ENCODE measurements around the gene UGT1A1. TPM values are rescaled to one million over a fixed set of nuclear protein-coding genes. Genes with fewer than 3 reads are reported as not detected.

Gene UGT1A1
- total and polyA plus RNA-seq, 12 donors = not detected

- Histone ChIP-seq H3K36me3 (no peaks in the 10 kb centered on the region), H3K4me3 (no peak overlapping the region), H3K9me3 (no peaks in the 10 kb centered on the region), H3K27ac (no peak overlapping the region), H3K27me3 (peaks cover 0 to 31% (median 12%) of the 10 kb centered on the region in 7 donors), H3K4me1 (no peaks in the 10 kb centered on the region)
- intact Hi-C loops (cut with DNase I) = no loop called here
- no peak for DNase-seq
- TF ChIP-seq, protein P1, sequence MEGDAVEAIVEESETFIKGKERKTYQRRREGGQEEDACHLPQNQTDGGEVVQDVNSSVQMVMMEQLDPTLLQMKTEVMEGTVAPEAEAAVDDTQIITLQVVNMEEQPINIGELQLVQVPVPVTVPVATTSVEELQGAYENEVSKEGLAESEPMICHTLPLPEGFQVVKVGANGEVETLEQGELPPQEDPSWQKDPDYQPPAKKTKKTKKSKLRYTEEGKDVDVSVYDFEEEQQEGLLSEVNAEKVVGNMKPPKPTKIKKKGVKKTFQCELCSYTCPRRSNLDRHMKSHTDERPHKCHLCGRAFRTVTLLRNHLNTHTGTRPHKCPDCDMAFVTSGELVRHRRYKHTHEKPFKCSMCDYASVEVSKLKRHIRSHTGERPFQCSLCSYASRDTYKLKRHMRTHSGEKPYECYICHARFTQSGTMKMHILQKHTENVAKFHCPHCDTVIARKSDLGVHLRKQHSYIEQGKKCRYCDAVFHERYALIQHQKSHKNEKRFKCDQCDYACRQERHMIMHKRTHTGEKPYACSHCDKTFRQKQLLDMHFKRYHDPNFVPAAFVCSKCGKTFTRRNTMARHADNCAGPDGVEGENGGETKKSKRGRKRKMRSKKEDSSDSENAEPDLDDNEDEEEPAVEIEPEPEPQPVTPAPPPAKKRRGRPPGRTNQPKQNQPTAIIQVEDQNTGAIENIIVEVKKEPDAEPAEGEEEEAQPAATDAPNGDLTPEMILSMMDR (IDR thresholded peaks at IDR 0.05) = no peak
- ATAC-seq = no peak
- WGBS, 2 donors = 87 to 93% methylated on average over 9 of the region's 9 CpGs
Observed at GRCh38 chr2:233769260-233769659, 9.2 kb downstream of the UGT1A1 start.

DNA sequence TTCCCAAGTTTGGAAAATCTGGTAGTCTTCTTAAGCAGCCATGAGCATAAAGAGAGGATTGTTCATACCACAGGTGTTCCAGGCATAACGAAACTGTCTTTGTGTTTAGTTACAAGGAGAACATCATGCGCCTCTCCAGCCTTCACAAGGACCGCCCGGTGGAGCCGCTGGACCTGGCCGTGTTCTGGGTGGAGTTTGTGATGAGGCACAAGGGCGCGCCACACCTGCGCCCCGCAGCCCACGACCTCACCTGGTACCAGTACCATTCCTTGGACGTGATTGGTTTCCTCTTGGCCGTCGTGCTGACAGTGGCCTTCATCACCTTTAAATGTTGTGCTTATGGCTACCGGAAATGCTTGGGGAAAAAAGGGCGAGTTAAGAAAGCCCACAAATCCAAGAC is 12.1 kb downstream of the UGT1A1 start:
- TF ChIP-seq, protein P1 (IDR thresholded peaks at IDR 0.05) = no peak
- Histone ChIP-seq H3K27me3 (peaks cover 0 to 10% (median 0%) of the 10 kb centered on the region in 7 donors), H3K36me3 (no peaks in the 10 kb centered on the region), H3K27ac (no peak overlapping the region), H3K4me3 (no peak overlapping the region), H3K9me3 (peaks cover 0 to 9% (median 0%) of the 10 kb centered on the region in 11 donors), H3K4me1 (no peaks in the 10 kb centered on the region)
- WGBS, 2 donors = 83 to 86% methylated on average over 16 of the region's 16 CpGs
- ATAC-seq = no peak
- intact Hi-C loops (cut with DNase I) = no loop called here
- no peak for DNase-seq

GRCh38 chr2:233772583-233772982 is 12.5 kb downstream of the UGT1A1 start:
- TF ChIP-seq, protein P1 (IDR thresholded peaks at IDR 0.05) = no peak
- peaks cover 0 to 9% (median 0%) of the 10 kb centered on the region in 11 donors for H3K9me3 ChIP-seq
- H3K27me3 ChIP-seq = peaks cover 0 to 11% (median 0%) of the 10 kb centered on the region in 7 donors
- no peak for ATAC-seq
- no peak for DNase-seq
- no peak overlapping the region for H3K27ac ChIP-seq
- no peaks in the 10 kb centered on the region for H3K4me1 ChIP-seq
- intact Hi-C loops (cut with DNase I) = no loop called here
- H3K4me3 ChIP-seq = no peak overlapping the region
- 53 to 61% methylated on average over 5 of the region's 5 CpGs for WGBS, 2 donors
- H3K36me3 ChIP-seq = no peaks in the 10 kb centered on the region

DNA sequence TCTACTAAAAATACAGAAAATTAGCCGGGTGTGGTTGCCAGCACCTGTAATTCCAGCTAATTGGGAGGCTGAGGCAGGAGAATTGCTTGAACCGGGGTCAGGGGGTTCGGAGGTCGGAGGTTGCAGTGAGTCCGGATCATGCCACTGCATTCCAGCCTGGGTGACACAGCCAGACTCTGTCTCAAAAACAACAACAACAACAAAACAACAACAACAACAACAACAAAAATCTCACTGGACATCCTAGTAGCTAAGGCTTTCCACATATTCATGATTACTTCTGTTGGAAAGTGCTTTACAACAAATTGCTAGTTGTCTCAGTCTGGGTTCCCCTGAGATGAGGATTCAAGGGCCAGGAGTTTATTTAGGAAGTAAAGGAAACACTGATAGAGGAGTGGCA is 13.8 kb downstream of the UGT1A1 start:
- intact Hi-C loops (cut with DNase I) = no loop called here
- WGBS, 2 donors = 87 to 91% methylated on average over 5 of the region's 5 CpGs
- no peak for ATAC-seq

More for the DNA sequence above, 13.8 kb downstream of the UGT1A1 start:
- H3K4me3 ChIP-seq = no peak overlapping the region
- TF ChIP-seq, protein P1 (IDR thresholded peaks at IDR 0.05) = no peak
- no peaks in the 10 kb centered on the region for H3K4me1 ChIP-seq
- DNase-seq = no peak
- H3K27me3 ChIP-seq = peaks cover 0 to 18% (median 0%) of the 10 kb centered on the region in 7 donors
- H3K27ac ChIP-seq = no peak overlapping the region
- H3K9me3 ChIP-seq = peaks cover 0 to 9% (median 0%) of the 10 kb centered on the region in 11 donors
- no peaks in the 10 kb centered on the region for H3K36me3 ChIP-seq

Data from heart right ventricle (tissue), 16 donors.